Raji (cell line): Measurements from ENCODE around the gene HERC2.

Experiments used
- POLR2A ChIP-seq: IDR thresholded peaks from 2 replicates; pipeline ENCODE4 v1.6.1; 2011; ENCODE audit warnings: low read depth, low read length, control low read depth; ENCODE audit not compliant: insufficient read depth

The HERC2 gene

DNA sequence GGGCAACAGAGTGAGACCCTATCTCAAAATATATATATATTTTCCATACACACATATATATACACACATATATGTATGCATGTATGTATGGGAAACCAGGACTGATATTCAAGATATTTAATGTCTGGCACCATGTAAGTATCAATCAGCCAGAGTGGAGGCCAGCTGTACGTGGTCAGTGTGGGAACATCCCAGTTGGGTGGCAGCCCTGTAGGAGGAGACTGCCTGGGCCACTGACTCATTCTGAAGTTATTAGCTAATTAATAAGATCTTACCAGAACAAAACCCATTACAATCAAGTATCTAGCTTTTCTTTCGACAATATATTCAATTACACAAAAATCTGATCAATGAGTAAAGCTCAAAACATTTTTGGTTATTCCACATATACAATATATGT is 137.8 kb downstream of the HERC2 start:
- TF ChIP-seq POLR2A, result no peak

- no peak for TF ChIP-seq POLR2A
Measured at GRCh38 chr15:28182731-28183130, 139.2 kb downstream of the HERC2 start.

DNA sequence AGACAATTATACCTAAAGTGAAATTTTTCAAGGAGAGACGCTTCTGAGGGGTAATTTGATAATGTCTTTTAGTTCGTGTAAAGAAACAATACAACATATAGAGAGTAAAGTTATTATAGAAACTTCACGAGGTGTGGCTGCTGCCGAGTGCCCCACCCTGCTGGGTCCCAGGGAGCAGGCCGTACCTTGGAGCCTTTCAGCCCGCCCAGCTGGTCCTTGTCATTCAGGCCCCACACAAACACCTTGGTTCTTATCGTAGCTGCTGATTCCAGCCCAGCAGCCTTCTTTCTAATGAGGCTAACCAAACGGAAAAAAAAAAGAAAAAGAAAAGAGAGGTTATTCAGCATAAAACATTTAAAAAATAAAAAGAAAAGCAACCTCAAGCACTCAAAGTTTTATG is 139.8 kb downstream of the HERC2 start:
- TF ChIP-seq POLR2A, result no peak

GRCh38 chr15:28181366-28181765 is 140.6 kb downstream of the HERC2 start:
- no peak for TF ChIP-seq POLR2A

- no peak for TF ChIP-seq POLR2A
Measured at GRCh38 chr15:28179270-28179669, 142.7 kb downstream of the HERC2 start.

DNA sequence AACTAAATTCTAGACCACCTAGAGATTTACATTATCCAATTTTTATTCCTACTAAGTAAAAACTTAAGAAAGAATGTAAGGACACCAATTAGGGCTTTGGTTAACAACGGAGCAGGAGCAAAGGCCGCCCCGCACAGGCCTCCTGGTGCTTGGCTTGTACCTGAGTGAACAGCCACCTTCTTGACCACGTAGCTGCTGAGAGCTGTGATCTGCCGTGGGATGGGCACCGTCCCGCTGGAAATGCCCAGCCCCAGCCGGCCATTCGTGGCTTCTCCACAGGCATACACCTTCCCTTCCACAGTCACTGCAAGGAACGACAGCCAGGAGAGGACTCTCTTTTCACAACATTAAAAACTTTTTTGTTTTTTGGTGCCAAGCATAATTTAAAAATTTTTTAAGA is 143.3 kb downstream of the HERC2 start:
- TF ChIP-seq POLR2A, result no peak

- TF ChIP-seq POLR2A, result no peak
Measured at GRCh38 chr15:28178290-28178689, 143.7 kb downstream of the HERC2 start.

DNA sequence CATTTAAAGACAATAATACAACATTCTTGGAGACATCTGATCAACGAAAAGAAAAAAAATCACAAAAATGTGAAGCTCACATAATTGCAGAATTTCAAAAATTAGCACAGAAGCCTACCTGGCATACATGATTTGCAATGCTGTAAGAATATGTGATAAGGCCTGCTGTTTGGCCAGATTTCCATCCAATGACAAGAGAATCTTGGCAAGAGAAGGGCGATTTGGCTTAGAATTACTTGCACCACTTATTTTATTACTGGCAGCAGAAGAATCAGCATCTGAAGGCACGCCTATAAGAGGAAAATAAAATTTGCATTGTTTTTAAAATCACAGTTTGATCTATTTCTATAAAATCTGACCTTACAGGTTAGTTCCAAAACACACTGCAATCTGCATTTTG is 152.6 kb downstream of the HERC2 start:
- no peak for TF ChIP-seq POLR2A

DNA sequence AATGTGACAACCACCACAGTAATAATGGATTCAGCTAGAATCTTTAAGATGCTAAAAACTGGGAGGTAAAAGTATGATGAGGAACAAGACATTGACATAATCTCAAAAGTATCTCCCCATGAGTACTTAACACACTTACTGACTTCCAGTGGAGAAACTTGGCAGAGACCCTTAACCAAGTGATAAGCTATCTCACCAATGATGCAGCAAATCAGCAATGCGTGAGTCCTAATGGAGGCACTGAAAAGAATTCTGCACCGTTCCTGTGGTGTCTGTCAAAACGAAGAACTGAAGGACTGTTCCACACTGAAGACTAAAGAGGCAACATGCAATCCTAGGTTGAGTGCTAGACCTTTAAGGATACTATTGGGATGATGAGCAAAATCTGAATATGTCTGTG is 154.9 kb downstream of the HERC2 start:
- no peak for TF ChIP-seq POLR2A

DNA sequence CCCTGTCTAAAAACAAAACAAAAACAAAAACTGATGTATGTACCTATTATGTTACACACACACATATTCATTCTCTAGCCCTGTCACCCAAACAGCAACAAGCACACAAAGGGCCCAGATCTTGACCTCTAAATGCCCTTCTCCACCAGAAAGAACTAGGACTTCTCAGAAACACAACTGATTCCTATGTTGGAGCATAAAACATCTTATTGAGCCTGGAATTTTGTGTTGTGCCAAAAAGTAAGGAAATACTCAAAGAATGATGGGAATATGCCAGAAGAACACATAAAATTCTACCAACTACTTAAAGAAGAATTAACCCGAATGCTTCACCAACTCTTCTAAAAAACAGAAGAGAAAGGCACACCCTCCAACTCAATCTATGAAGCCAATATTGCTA is 156.2 kb downstream of the HERC2 start:
- TF ChIP-seq POLR2A, result no peak

- no peak for TF ChIP-seq POLR2A
Measured at GRCh38 chr15:28164876-28165275, 157.1 kb downstream of the HERC2 start.

DNA sequence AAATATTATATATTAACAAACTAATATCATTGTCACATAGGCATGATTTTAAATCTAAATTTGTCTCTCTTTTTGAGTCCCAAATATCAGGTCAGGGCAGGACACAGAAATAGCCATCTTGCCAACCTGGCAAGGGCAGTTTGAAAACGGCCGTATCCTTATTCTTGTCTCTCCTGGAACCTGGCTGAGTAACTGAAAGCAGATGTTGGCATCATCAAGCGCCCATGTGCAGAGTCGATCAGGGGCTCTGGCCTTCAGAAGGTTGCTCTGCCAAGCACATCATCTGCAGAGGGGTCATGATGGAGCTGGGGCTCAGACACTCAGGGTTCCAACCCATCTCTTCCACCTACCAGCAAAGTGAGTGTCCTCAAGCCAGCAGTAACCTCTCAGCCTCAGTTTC is 167.7 kb downstream of the HERC2 start:
- no peak for TF ChIP-seq POLR2A

- TF ChIP-seq POLR2A, result no peak
Measured at GRCh38 chr15:28153492-28154119, 168.4 kb downstream of the HERC2 start.

DNA sequence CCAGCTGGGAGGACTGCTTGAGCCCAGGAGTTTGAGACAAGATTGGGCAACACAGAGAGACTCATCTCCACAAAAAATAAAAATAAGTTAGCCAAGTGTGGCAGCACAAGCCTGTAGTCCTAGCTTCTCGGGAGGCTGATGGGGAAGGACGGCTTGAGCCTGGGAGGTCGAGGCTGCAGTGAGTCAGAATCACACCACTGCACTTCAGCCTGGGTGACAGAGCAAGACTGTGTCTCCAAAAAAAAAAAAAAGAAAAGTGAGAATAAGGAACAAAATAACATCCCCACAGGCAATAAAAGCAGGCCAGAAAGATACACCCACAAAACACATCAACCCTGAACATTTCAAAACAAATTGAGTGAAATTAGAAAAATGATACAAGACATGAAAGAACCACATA is 174.2 kb downstream of the HERC2 start:
- no peak for TF ChIP-seq POLR2A

- no peak for TF ChIP-seq POLR2A
Measured at GRCh38 chr15:28140062-28140461, 181.9 kb downstream of the HERC2 start.

GRCh38 chr15:28133281-28133680 is 188.7 kb downstream of the HERC2 start:
- TF ChIP-seq POLR2A, result no peak

GRCh38 chr15:28132524-28133275 is 189.3 kb downstream of the HERC2 start:
- TF ChIP-seq POLR2A, result no peak
